Measurements from ENCODE around the gene LRRC74B.

Gene LRRC74B

DNA sequence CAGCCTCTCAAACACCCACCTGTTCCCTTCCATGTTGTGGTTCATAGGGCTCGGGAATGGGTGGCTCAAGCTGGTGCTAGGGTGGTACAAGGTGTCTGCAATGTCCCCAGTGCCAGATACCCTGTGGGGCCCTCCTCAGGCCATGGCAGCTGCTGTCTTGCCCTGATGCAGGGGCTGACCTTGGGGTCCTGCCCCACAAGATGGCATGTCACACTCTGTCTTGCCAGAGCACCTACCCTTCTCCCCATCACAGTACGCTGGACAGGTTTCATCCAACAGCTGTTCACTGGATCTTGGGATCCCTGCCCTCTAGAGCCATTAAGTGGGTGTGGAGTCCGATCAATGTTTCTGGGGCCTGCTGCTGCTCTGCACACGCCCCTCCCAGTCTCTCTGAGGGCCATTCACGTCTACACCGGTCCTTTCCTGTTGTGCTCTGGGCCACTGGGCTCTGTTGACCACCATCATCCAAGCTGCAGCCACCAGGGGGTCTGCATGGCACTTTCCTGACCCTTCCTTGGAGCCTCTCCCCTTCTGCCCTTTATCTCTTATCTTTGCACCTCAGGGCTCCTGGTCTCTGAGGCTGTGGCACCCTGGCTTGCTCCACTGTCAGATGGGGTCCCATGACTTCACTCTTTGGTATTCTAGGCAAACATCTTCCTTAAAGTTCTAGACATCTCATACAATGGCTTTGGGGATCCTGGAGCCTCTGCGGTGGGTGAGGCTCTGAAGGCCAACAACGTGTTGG is 7.1 kb downstream of the LRRC74B start:
- TF ChIP-seq GATA2 (IDR thresholded peaks at IDR 0.05; ENCODE audit: low read depth, low read length) (no peak), GATA3 (IDR thresholded peaks at IDR 0.05; ENCODE audit: low read depth, low read length) (no peak)

DNA sequence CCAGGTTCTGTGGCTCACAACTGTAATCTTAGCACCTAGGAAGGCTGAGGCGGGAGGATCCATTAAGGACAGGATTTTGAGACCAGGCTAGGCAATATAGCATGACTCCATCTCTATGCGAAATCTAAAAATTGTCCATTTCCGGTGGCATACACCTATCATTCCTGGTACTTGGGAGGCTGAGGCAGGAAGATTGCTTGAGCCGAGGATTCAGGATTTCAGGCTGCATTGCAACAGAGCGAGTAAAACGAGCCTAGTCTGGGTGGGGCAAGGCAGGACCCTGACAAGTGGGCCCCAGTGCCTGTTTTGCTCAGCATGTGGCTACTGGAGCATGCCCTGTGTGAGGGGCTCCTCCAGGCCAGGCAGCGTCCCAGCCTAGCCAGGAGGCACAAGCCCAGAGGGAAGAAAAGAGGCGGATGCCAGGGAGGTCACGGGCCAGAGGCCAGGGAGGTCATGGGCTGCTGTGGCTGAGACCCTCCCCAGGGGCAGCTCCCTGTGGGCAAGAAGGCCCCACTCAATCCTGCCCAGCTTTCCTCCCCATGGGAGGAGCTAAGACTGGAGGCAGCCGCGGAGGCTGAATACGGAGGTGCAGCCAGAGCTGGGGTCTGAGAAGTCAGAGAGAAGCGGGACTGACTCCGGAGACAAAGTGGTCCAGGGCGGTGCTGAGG is 8.4 kb downstream of the LRRC74B start:
- TF ChIP-seq GATA2 (IDR thresholded peaks at IDR 0.05; ENCODE audit: low read depth, low read length), result no peak
- no peak for TF ChIP-seq GATA3 (IDR thresholded peaks at IDR 0.05; ENCODE audit: low read depth, low read length)

GRCh38 chr22:21054714-21055563 is 9.2 kb downstream of the LRRC74B start:
- TF ChIP-seq GATA3 (IDR thresholded peaks at IDR 0.05; ENCODE audit: low read depth, low read length) (no peak), GATA2 (IDR thresholded peaks at IDR 0.05; ENCODE audit: low read depth, low read length) (no peak)

- no peak for TF ChIP-seq GATA2 (IDR thresholded peaks at IDR 0.05; ENCODE audit: low read depth, low read length)
- no peak for TF ChIP-seq GATA3 (IDR thresholded peaks at IDR 0.05; ENCODE audit: low read depth, low read length)
Measured at GRCh38 chr22:21055564-21055834, 9.8 kb downstream of the LRRC74B start.

GRCh38 chr22:21055880-21056319 is 10.2 kb downstream of the LRRC74B start:
- TF ChIP-seq GATA2 (IDR thresholded peaks at IDR 0.05; ENCODE audit: low read depth, low read length) (no peak), GATA3 (IDR thresholded peaks at IDR 0.05; ENCODE audit: low read depth, low read length) (no peak)

DNA sequence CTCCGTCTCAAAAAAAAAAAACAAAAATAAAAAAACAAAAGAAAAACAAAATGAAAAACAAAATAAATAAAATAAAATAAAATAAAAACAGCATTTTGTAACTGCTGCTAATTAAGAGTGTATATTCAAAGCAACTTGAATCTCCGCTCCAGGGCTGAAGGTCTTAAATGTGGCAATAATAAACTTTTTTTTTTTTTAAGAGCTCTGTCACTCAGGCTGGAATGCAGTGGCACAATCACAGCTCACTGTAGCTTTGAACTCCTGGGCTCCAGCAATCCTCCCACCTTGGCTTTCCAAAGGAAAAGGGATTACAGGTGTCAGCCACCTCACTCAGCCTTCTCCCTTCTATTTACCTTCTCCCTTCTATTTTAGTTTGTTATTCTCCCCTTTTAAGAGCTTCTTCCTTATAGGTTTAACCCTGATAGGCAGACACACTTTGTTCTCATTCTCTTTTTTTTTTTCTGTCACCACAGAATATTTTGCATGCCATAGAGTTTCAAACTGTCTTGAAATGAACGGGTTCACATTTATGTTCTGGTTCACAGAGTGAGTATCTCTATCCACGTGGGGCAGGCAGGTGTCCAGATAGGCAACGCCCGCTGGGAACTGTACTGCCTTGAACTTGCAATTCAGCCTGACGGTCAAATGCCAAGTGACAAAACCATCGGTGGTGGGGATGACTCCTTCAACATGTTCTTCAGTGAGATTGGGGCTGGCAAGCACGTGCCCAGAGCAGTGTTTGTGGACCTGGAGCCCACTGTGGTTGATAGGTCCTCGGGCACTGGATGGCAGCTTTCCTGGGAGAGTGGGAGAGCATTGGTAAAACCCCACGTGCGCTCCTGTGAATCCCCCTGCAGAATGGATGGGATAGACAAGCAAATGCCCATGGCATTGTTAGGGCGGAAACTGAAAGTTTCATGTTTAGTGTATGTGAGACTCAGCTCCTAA is 19.4 kb downstream of the LRRC74B start:
- no peak for TF ChIP-seq GATA2 (IDR thresholded peaks at IDR 0.05; ENCODE audit: low read depth, low read length)
- no peak for TF ChIP-seq GATA3 (IDR thresholded peaks at IDR 0.05; ENCODE audit: low read depth, low read length)

GRCh38 chr22:21067075-21067900 is 21.5 kb downstream of the LRRC74B start:
- TF ChIP-seq GATA2 (IDR thresholded peaks at IDR 0.05; ENCODE audit: low read depth, low read length) (no peak), GATA3 (IDR thresholded peaks at IDR 0.05; ENCODE audit: low read depth, low read length) (no peak)

GRCh38 chr22:21067901-21068680 is 22.3 kb downstream of the LRRC74B start:
- TF ChIP-seq GATA3 (IDR thresholded peaks at IDR 0.05; ENCODE audit: low read depth, low read length), result no peak
- no peak for TF ChIP-seq GATA2 (IDR thresholded peaks at IDR 0.05; ENCODE audit: low read depth, low read length)

- no peak for TF ChIP-seq GATA2 (IDR thresholded peaks at IDR 0.05; ENCODE audit: low read depth, low read length)
- no peak for TF ChIP-seq GATA3 (IDR thresholded peaks at IDR 0.05; ENCODE audit: low read depth, low read length)
Measured at GRCh38 chr22:21068681-21069276, 23.0 kb downstream of the LRRC74B start.

- TF ChIP-seq GATA2 (IDR thresholded peaks at IDR 0.05; ENCODE audit: low read depth, low read length), result no peak
- no peak for TF ChIP-seq GATA3 (IDR thresholded peaks at IDR 0.05; ENCODE audit: low read depth, low read length)
Measured at GRCh38 chr22:21069375-21069774, 23.6 kb downstream of the LRRC74B start.

- TF ChIP-seq GATA2 (IDR thresholded peaks at IDR 0.05; ENCODE audit: low read depth, low read length), result no peak
- no peak for TF ChIP-seq GATA3 (IDR thresholded peaks at IDR 0.05; ENCODE audit: low read depth, low read length)
Measured at GRCh38 chr22:21070690-21071615, 25.2 kb downstream of the LRRC74B start.

All from SH-SY5Y (cell line).